ENCODE measurements around the gene ATG9B. TPM values are rescaled to one million over a fixed set of nuclear protein-coding genes. Genes with fewer than 3 reads are reported as not detected.

ATG9B gene
- total RNA-seq, 1 experiment from 2014 or later = 1.3 TPM

- ATAC-seq (no peak), DNase-seq (no peak)
- no peak overlapping the region for H3K27ac ChIP-seq (ENCODE audit: low read length)
- no peaks in the 10 kb centered on the region for H3K79me2 ChIP-seq (ENCODE audit: low read length)
- ChIA-PET CTCF (no interaction called here), POLR2A (ENCODE audit: unreplicated experiment) (no interaction called here)
- no peaks in the 10 kb centered on the region for H3K9me2 ChIP-seq (replicated peaks; ENCODE audit: low read length)
- TF ChIP-seq EZH2phosphoT487 (IDR thresholded peaks at IDR 0.05; ENCODE audit: borderline replicate concordance, low read length) (no peak), EZH2 (IDR thresholded peaks at IDR 0.05; ENCODE audit: low read length, unreplicated experiment) (no peak), CTCF (conservative IDR thresholded peaks at IDR 0.05; ENCODE audit: low read depth, low read length) (no peak)
- BruUV-seq (replicated peaks) = no TSS peak
- H3K9me3 ChIP-seq (ENCODE audit: low read length) = no peaks in the 10 kb centered on the region
- intact Hi-C loops (cut with micrococcal nuclease) = no loop called here
- H3K4me1 ChIP-seq (ENCODE audit: insufficient read depth, low read length) = peaks cover 18% of the 10 kb centered on the region
- no peaks in the 10 kb centered on the region; the same call in 1 of the 2 replicates for H3K36me3 ChIP-seq (ENCODE audit: low read depth, low read length)
- H4K20me1 ChIP-seq (ENCODE audit: low read length) = no peaks in the 10 kb centered on the region
- H3K9ac ChIP-seq (ENCODE audit: low read length) = no peak overlapping the region
- no peaks in the 10 kb centered on the region for H3F3A ChIP-seq (ENCODE audit: low read length, unreplicated experiment)
- H2AFZ ChIP-seq (ENCODE audit: low read length) = no peak overlapping the region
- no peaks in the 10 kb centered on the region for H3K27me3 ChIP-seq (ENCODE audit: low read length)
- H3K4me2 ChIP-seq (ENCODE audit: low read length) = no peak overlapping the region
- no peak overlapping the region for H3K4me3 ChIP-seq (ENCODE audit: low read length)
Measured at GRCh38 chr7:151040616-151041375, 16.5 kb upstream of the ATG9B start.

- no peak for TF ChIP-seq EZH2 (IDR thresholded peaks at IDR 0.05; ENCODE audit: low read length, unreplicated experiment)
- TF ChIP-seq EZH2phosphoT487 (IDR thresholded peaks at IDR 0.05; ENCODE audit: borderline replicate concordance, low read length) = no peak
- no peak for TF ChIP-seq CTCF (conservative IDR thresholded peaks at IDR 0.05; ENCODE audit: low read depth, low read length)
- no peak for DNase-seq
- Histone ChIP-seq H3K9me2 (replicated peaks; ENCODE audit: low read length) (no peaks in the 10 kb centered on the region), H3K4me3 (ENCODE audit: low read length) (no peak overlapping the region), H3K27ac (ENCODE audit: low read length) (peak overlapping the region; percentile 5), H3K4me1 (ENCODE audit: insufficient read depth, low read length) (peaks cover 18% of the 10 kb centered on the region), H3K79me2 (ENCODE audit: low read length) (no peaks in the 10 kb centered on the region), H3K36me3 (ENCODE audit: low read depth, low read length) (no peaks in the 10 kb centered on the region; the same call in 1 of the 2 replicates), H4K20me1 (ENCODE audit: low read length) (no peaks in the 10 kb centered on the region), H3K9ac (ENCODE audit: low read length) (no peak overlapping the region), H3K4me2 (ENCODE audit: low read length) (no peak overlapping the region), H3F3A (ENCODE audit: low read length, unreplicated experiment) (no peaks in the 10 kb centered on the region), H2AFZ (ENCODE audit: low read length) (no peak overlapping the region), H3K27me3 (ENCODE audit: low read length) (no peaks in the 10 kb centered on the region), H3K9me3 (ENCODE audit: low read length) (no peaks in the 10 kb centered on the region)
- POLR2A ChIA-PET (ENCODE audit: unreplicated experiment) = no interaction called here
- ATAC-seq = no peak
- intact Hi-C loops (cut with micrococcal nuclease) = no loop called here
- CTCF ChIA-PET = no interaction called here
- BruUV-seq (replicated peaks) = no TSS peak
Measured at GRCh38 chr7:151039850-151040548, 15.7 kb upstream of the ATG9B start.
